ENCODE results near the gene RGPD4.

RGPD4 gene

DNA sequence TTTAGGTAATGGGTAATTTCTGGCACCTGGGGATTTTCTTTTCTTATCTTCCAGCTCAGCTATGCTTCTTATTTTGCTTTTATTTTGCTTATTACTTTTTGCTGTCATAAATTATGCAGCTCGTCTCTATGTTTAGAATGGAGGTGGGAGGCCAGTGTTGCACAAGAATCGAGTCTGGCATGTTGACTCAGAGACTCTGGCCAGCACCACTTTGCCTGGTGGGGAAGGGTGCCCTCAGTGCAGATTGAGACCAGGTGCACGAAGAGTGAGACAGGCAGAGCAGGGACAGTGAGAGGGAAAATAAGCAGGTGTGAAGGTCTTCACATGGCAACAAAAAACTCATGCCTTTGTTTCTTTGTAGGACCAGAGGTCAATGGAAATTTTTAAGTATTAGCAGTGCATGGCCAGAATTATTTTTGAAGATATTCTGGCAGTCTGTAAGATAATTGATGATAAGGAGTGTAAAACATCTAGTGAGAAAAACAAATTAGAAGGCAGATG is 100.4 kb downstream of the RGPD4 start:
- no peak for DNase-seq (ENCODE audit: low read depth, low spot score)

DNA sequence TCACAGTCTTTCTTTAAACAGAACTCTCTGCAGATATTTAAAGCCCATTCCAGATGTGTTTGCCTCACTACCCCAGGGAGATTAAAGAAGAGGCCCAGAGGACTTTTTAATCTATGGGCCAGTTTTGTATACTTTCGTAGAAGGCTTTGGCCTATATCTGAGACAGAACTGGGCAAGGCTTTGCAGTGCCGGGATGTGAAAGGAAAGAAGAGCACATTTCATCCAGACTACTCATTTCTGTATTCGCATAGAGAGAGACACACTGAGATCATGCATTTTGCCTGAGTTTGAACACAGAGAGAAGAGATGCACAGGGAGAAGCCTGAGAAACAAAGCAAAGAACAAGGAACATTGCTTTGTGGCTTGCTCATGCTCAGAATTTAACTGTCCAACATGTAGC is 104.7 kb downstream of the RGPD4 start:
- DNase-seq (ENCODE audit: low read depth, low spot score): no peak

DNA sequence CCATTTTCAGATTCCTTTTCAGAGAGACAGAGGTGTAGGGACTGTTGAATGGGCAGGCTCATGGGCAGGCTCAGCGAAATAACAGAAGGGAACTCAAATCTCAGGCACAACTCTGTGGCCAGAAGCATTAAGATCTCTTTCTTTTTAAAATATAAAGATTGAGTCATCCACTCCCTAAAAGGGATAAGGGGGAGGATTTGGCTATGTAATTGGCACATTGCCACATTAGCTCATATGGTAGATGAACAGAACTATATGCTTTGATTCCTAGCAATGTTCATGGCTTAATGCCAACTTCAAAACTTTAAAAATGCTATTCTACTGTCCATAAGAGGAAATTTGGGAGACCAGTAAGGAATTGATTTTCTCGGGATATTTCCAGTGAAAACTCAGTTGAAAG is 105.8 kb downstream of the RGPD4 start:
- DNase-seq (ENCODE audit: low read depth, low spot score): no peak

DNA sequence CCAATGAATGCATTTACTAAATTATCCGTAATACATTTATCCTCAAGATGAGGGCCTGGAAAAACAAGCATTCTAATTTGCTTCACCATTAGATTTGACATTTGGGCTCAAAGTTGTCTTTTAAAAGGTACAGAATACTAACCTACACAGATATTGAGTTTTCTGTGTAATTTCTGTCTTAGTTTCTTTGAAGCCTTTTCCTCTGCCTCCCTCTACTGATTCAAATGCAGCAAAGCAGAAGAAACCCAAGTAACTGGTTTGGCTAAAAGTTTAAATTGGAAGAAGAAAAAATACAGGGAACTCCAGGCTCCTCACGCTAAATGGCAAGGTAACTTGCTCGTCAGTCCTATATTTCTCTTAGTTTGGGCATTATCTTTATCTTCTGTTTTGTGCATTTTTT is 106.3 kb downstream of the RGPD4 start:
- DNase-seq (ENCODE audit: low read depth, low spot score): no peak

DNA sequence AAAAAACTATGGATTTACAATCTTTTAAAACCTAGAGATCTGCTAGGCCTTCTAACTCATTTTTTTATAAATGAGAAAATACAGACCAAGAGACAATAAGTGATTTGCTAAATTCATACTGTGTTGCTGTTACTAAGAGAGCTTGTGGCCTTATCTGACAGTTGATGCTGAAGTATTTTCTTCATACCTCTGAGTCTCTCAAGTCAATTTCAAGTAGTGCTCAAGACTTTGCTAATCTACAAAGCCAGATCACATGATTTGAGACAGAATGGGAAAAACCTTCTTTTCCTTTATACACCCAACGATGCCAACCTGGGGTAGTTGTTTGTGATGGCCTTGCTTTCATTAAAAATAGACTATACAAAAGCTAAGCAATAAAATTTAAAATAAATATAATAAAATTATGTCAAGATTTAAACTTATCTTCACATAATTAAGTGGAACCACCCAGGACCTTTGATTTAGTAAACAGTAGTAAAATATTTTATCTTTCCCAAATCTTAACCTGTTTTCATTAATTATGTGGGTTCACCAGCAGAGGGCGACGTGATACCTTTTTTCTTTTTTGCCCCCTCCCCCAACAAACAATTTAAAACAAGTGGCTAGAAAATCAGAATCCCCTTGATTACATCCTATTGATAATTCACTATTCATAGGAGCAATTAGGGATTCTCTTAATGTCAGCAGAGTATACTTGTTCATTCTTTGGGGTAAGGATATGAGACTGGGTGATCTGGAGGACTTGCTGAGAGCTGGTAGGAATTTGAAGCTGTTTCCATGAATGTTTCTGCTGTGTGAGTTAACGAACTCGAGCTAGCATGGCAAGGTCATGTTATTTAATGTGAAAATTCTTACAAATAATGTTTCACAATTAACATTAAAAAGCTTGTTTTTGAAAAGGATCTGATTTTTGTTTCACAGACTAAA is 110.0 kb downstream of the RGPD4 start:
- DNase-seq (ENCODE audit: low read depth, low spot score): no peak
